Neural cell (in vitro differentiated cells): ENCODE results near the gene CMTM3. TPM values are rescaled to one million over a fixed set of nuclear protein-coding genes. Genes with fewer than 3 reads are reported as not detected.

Source experiments
- H2AFZ ChIP-seq: fragments of 200-600, 300-800 bp; sonication (generic), shearing (Covaris generic); 2 replicates; pipeline ENCODE4 v1.6.0; 2014; ENCODE audit warnings: low read depth, mild to moderate bottlenecking, antibody characterized with exemption, low read length, moderate library complexity
- H3F3A ChIP-seq: fragments of 200-600 bp; shearing (Covaris generic); 2 replicates; pipeline ENCODE4 v1.6.1; 2016; ENCODE audit warnings: mild to moderate bottlenecking, moderate library complexity, mixed read lengths, antibody characterized with exemption, low read length; ENCODE audit not compliant: insufficient read depth, poor library complexity, severe bottlenecking
- H3K27ac ChIP-seq: fragments of 200-600, 300-800 bp; sonication (generic), shearing (Covaris generic); 2 replicates; pipeline ENCODE4 v1.5.1; 2014; ENCODE audit warnings: mild to moderate bottlenecking, low read length, moderate library complexity
- H3K27me3 ChIP-seq: fragments of 300-800, 200-600 bp; sonication (generic), shearing (Covaris generic); 2 replicates; pipeline ENCODE4 v1.6.0; 2014; ENCODE audit warnings: mild to moderate bottlenecking, low read depth, low read length, moderate library complexity; ENCODE audit not compliant: insufficient read depth
- H3K36me3 ChIP-seq: fragments of 300-800, 200-600 bp; sonication (generic), shearing (Covaris generic); 2 replicates; pipeline ENCODE4 v1.5.1; 2014; ENCODE audit warnings: mild to moderate bottlenecking, antibody characterized with exemption, low read length, moderate library complexity; ENCODE audit not compliant: insufficient read depth
- H3K4me2 ChIP-seq: fragments of 300-800, 200-600 bp; sonication (generic), shearing (Covaris generic); 2 replicates; pipeline ENCODE4 v1.6.0; 2014; ENCODE audit warnings: mild to moderate bottlenecking, low read length
- H3K4me3 ChIP-seq: fragments of 300-800, 200-600 bp; sonication (generic), shearing (Covaris generic); 2 replicates; pipeline ENCODE4 v1.5.1; 2014; ENCODE audit warnings: mild to moderate bottlenecking, low read length, moderate library complexity
- H3K79me2 ChIP-seq: fragments of 200-600 bp; shearing (Covaris generic); replicated peaks from 2 replicates; pipeline ENCODE4 v1.6.0; 2014; ENCODE audit warnings: mild to moderate bottlenecking, low read length, moderate library complexity; ENCODE audit not compliant: insufficient read depth
- H3K9ac ChIP-seq: fragments of 300-800, 200-600 bp; sonication (generic), shearing (Covaris generic); 2 replicates; pipeline ENCODE4 v1.6.1; 2016; ENCODE audit warnings: mild to moderate bottlenecking, low read length, mixed read lengths
- H3K9me2 ChIP-seq: fragments of 200-600 bp; shearing (Covaris generic); 2 replicates; pipeline ENCODE4 v1.6.1; 2016; ENCODE audit warnings: mild to moderate bottlenecking, low read length, mixed read lengths; ENCODE audit not compliant: insufficient read depth
- H3K9me3 ChIP-seq: fragments of 200-600, 300-800 bp; sonication (generic), shearing (Covaris generic); 2 replicates; pipeline ENCODE4 v1.6.1; 2016; ENCODE audit warnings: mild to moderate bottlenecking, mixed run types, low read length, moderate library complexity, mixed read lengths
- H4K20me1 ChIP-seq: fragments of 200-600 bp; shearing (Covaris generic); 2 replicates; pipeline ENCODE4 v1.6.1; 2016; ENCODE audit warnings: mild to moderate bottlenecking, mixed run types; ENCODE audit not compliant: insufficient read depth
- EP300 ChIP-seq: fragments of 450-650 bp; conservative IDR thresholded peaks from 2 replicates; pipeline ENCODE4 v1.6.1; 2014; ENCODE audit warnings: antibody characterized with exemption, mild to moderate bottlenecking, moderate library complexity; ENCODE audit not compliant: poor library complexity, severe bottlenecking
- EZH2 ChIP-seq: fragments of 200-600, 300-800 bp; shearing (Covaris generic), sonication (generic); IDR thresholded peaks from 2 replicates; pipeline ENCODE4 v1.6.1; 2014; ENCODE audit warnings: antibody characterized with exemption, low read length, borderline replicate concordance, mild to moderate bottlenecking; ENCODE audit not compliant: insufficient read depth, poor library complexity, severe bottlenecking
- MXI1 ChIP-seq: fragments of 450-650 bp; conservative IDR thresholded peaks from 2 replicates; pipeline ENCODE4 v1.6.1; 2014; ENCODE audit warnings: antibody characterized with exemption, mild to moderate bottlenecking; ENCODE audit not compliant: poor library complexity, severe bottlenecking
- POLR2AphosphoS5 ChIP-seq: IDR thresholded peaks from 2 replicates; pipeline ENCODE4 v1.6.1; 2012
- RAD21 ChIP-seq: fragments of 450-650 bp; conservative IDR thresholded peaks from 2 replicates; pipeline ENCODE4 v1.6.1; 2014; ENCODE audit warnings: antibody characterized with exemption, mild to moderate bottlenecking, moderate library complexity
- SMC3 ChIP-seq: fragments of 450-650 bp; conservative IDR thresholded peaks from 2 replicates; pipeline ENCODE4 v1.6.1; 2014; ENCODE audit warnings: antibody characterized with exemption, mild to moderate bottlenecking, moderate library complexity; ENCODE audit not compliant: poor library complexity
- TAF1 ChIP-seq: IDR thresholded peaks from 2 replicates; pipeline ENCODE4 v1.6.1; 2012; ENCODE audit warnings: low read depth
- polyA plus RNA-seq: library from polyadenylated mRNA; depleted of rRNA; stranded (reverse); fragments of >200 nt; gene quantifications from 2 replicates; pipeline ENCODE4 v1.2.3, GENCODE V29; 2014
- TF ChIP-seq, protein P1 (sequence below): fragments of 450-650 bp; IDR thresholded peaks from 2 replicates; pipeline ENCODE4 v1.5.1; 2014; ENCODE audit warnings: antibody characterized with exemption, mild to moderate bottlenecking, moderate library complexity; ENCODE audit not compliant: poor library complexity, severe bottlenecking
- TF ChIP-seq, protein P2 (sequence below): IDR thresholded peaks from 2 replicates; pipeline ENCODE4 v1.6.1; 2012; ENCODE audit warnings: borderline replicate concordance

CMTM3 gene
- polyA plus RNA-seq, 1 donor from 2014 or later = 7.7 TPM

GRCh38 chr16:66568355-66568754, 36.1 kb upstream of the CMTM3 start:
- no peaks in the 10 kb centered on the region for H3K36me3 ChIP-seq
- H4K20me1 ChIP-seq = no peaks in the 10 kb centered on the region
- no peaks in the 10 kb centered on the region for H3K9me2 ChIP-seq
- no peaks in the 10 kb centered on the region for H3K79me2 ChIP-seq
- no peak overlapping the region for H2AFZ ChIP-seq
- H3K27me3 ChIP-seq = no peaks in the 10 kb centered on the region
- no peak for TF ChIP-seq SMC3
- H3K4me3 ChIP-seq = no peak overlapping the region
- H3K27ac ChIP-seq = no peak overlapping the region
- no peaks in the 10 kb centered on the region for H3K9me3 ChIP-seq
- H3F3A ChIP-seq = no peaks in the 10 kb centered on the region
- no peak overlapping the region for H3K4me2 ChIP-seq
- H3K9ac ChIP-seq = no peak overlapping the region

DNA sequence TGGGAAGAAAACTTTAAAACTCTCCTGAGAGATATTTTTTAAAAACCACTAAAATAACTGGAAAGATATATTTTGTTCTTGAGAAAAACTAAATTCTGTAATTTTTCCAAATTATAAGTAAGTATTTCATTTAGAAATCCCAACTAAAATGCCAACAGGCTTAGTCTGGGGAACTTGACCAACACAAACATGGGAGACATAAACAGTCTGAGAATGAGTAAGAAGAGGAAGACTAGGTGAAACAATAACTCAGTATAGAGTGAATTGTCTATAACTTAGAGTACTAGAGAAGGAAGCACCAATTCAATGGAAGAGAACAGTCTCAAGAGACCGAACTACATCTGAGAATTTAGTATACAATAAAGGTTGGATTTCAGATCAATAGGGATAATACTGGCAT, 35.4 kb upstream of the CMTM3 start:
- Histone ChIP-seq H3K27me3 (no peaks in the 10 kb centered on the region), H3K79me2 (no peaks in the 10 kb centered on the region), H3K9me2 (no peaks in the 10 kb centered on the region), H3K9ac (no peak overlapping the region), H3K4me2 (no peak overlapping the region), H3K9me3 (no peaks in the 10 kb centered on the region), H3K4me3 (no peak overlapping the region), H2AFZ (no peak overlapping the region), H3F3A (no peaks in the 10 kb centered on the region), H3K36me3 (no peaks in the 10 kb centered on the region), H4K20me1 (no peaks in the 10 kb centered on the region), H3K27ac (no peak overlapping the region)
- TF ChIP-seq EZH2 (no peak), TAF1 (no peak), RAD21 (no peak), EP300 (no peak), POLR2AphosphoS5 (no peak), MXI1 (no peak), SMC3 (no peak)
- TF ChIP-seq, protein P1, sequence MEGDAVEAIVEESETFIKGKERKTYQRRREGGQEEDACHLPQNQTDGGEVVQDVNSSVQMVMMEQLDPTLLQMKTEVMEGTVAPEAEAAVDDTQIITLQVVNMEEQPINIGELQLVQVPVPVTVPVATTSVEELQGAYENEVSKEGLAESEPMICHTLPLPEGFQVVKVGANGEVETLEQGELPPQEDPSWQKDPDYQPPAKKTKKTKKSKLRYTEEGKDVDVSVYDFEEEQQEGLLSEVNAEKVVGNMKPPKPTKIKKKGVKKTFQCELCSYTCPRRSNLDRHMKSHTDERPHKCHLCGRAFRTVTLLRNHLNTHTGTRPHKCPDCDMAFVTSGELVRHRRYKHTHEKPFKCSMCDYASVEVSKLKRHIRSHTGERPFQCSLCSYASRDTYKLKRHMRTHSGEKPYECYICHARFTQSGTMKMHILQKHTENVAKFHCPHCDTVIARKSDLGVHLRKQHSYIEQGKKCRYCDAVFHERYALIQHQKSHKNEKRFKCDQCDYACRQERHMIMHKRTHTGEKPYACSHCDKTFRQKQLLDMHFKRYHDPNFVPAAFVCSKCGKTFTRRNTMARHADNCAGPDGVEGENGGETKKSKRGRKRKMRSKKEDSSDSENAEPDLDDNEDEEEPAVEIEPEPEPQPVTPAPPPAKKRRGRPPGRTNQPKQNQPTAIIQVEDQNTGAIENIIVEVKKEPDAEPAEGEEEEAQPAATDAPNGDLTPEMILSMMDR = no peak
- TF ChIP-seq, protein P2, sequence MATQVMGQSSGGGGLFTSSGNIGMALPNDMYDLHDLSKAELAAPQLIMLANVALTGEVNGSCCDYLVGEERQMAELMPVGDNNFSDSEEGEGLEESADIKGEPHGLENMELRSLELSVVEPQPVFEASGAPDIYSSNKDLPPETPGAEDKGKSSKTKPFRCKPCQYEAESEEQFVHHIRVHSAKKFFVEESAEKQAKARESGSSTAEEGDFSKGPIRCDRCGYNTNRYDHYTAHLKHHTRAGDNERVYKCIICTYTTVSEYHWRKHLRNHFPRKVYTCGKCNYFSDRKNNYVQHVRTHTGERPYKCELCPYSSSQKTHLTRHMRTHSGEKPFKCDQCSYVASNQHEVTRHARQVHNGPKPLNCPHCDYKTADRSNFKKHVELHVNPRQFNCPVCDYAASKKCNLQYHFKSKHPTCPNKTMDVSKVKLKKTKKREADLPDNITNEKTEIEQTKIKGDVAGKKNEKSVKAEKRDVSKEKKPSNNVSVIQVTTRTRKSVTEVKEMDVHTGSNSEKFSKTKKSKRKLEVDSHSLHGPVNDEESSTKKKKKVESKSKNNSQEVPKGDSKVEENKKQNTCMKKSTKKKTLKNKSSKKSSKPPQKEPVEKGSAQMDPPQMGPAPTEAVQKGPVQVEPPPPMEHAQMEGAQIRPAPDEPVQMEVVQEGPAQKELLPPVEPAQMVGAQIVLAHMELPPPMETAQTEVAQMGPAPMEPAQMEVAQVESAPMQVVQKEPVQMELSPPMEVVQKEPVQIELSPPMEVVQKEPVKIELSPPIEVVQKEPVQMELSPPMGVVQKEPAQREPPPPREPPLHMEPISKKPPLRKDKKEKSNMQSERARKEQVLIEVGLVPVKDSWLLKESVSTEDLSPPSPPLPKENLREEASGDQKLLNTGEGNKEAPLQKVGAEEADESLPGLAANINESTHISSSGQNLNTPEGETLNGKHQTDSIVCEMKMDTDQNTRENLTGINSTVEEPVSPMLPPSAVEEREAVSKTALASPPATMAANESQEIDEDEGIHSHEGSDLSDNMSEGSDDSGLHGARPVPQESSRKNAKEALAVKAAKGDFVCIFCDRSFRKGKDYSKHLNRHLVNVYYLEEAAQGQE = no peak

- no peaks in the 10 kb centered on the region for H3K9me3 ChIP-seq
- no peak overlapping the region for H3K9ac ChIP-seq
- no peaks in the 10 kb centered on the region for H4K20me1 ChIP-seq
- H3K9me2 ChIP-seq = no peaks in the 10 kb centered on the region
- TF ChIP-seq, protein P2 = no peak
- no peak for TF ChIP-seq EP300
- TF ChIP-seq EZH2 = no peak
- TF ChIP-seq TAF1 = no peak
- TF ChIP-seq, protein P1 = no peak
- no peak for TF ChIP-seq RAD21
- TF ChIP-seq SMC3 = no peak
- TF ChIP-seq MXI1 = no peak
- no peak for TF ChIP-seq POLR2AphosphoS5
- no peaks in the 10 kb centered on the region for H3K27me3 ChIP-seq
- no peaks in the 10 kb centered on the region for H3K36me3 ChIP-seq
- no peak overlapping the region for H3K4me3 ChIP-seq
- H3K27ac ChIP-seq = no peak overlapping the region
- no peaks in the 10 kb centered on the region for H3K79me2 ChIP-seq
- no peaks in the 10 kb centered on the region for H3F3A ChIP-seq
- no peak overlapping the region for H2AFZ ChIP-seq
- H3K4me2 ChIP-seq = no peak overlapping the region
Measured at GRCh38 chr16:66569827-66570405, 34.6 kb upstream of the CMTM3 start.
